Chondrocyte (in vitro differentiated cells): Measurements from ENCODE around the gene PSMD10. TPM values are rescaled to one million over a fixed set of nuclear protein-coding genes. Genes with fewer than 3 reads are reported as not detected.

Source experiments
- DNase-seq: peaks from one replicate; pipeline ENCODE4 v3.0.0; 2021; ENCODE audit warnings: mixed read lengths, low spot score
- H3K27ac Mint-ChIP-seq: one replicate; pipeline ENCODE4 v1.8.0; 2021; ENCODE audit warnings: mild to moderate bottlenecking, moderate library complexity, mixed read lengths; ENCODE audit not compliant: unreplicated experiment
- H3K27me3 Mint-ChIP-seq: 2 replicates; pipeline ENCODE4 v1.8.0; 2021; ENCODE audit warnings: low read depth, mixed read lengths
- H3K36me3 Mint-ChIP-seq: 2 replicates; pipeline ENCODE4 v1.8.0; 2021; ENCODE audit warnings: low read depth, mixed read lengths
- H3K4me1 Mint-ChIP-seq: 2 replicates; pipeline ENCODE4 v1.8.0; 2021; ENCODE audit warnings: low read depth, mild to moderate bottlenecking, mixed read lengths
- H3K4me3 Mint-ChIP-seq: one replicate; pipeline ENCODE4 v1.8.0; 2021; ENCODE audit warnings: mild to moderate bottlenecking, moderate library complexity, mixed read lengths; ENCODE audit not compliant: unreplicated experiment
- H3K9me3 Mint-ChIP-seq: 2 replicates; pipeline ENCODE4 v1.8.0; 2021; ENCODE audit warnings: low read depth, mixed read lengths
- total RNA-seq: library from RNA; stranded (reverse); gene quantifications from 3 replicates; pipeline ENCODE4 v1.2.1, GENCODE V29; 2021
- TF ChIP-seq, protein P1 (sequence below): fragments of 200-600 bp; sonication (generic); IDR thresholded peaks from 2 replicates; pipeline ENCODE4 v1.5.0; 2021; ENCODE audit warnings: antibody characterized with exemption, mild to moderate bottlenecking, moderate library complexity

PSMD10 gene
- total RNA-seq, 1 donor from 2014 or later = 66.1 TPM

DNA sequence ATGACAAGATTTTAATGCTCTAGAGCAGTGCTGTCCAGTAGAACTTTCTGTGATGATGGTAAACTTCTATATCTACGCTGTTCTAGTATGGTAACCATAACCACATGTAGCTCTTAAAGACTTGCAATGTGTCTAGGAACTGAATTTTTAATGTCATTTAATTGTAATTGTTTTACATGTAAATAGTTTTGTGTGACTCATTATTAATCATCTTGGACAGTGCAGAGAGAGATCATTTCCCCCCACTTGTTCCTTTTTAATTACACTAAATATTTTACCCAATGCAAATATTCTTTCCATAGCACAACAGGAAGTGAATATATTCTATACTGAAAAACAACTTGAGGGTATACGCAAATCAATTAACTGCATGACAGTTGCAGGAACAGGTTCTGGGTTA lies 6.0 kb upstream of the PSMD10 start:
- peaks cover 8% of the 10 kb centered on the region for H3K9me3 Mint-ChIP-seq
- H3K27me3 Mint-ChIP-seq = no peaks in the 10 kb centered on the region

DNA sequence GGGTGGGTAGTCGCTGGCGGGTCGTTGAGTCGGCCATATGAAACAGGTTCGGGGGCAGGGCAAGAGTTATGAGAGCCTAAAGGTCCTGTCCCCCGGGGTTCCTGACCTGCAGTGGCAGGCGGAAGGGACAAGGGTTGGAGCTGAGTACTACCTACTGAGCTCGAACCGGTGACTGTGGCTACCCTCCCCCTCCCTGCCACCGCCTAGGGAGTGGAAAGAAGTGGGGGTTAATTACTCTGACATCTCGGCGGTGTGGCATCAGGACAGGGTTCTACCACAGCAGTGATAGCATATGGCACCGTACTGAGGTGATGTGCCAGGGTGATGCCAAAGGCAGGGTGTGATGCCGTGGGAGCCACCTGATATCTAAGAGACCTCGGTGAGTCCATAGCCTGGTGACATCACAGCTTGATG lies 543 bp upstream of the PSMD10 start:
- TF ChIP-seq, protein P1, sequence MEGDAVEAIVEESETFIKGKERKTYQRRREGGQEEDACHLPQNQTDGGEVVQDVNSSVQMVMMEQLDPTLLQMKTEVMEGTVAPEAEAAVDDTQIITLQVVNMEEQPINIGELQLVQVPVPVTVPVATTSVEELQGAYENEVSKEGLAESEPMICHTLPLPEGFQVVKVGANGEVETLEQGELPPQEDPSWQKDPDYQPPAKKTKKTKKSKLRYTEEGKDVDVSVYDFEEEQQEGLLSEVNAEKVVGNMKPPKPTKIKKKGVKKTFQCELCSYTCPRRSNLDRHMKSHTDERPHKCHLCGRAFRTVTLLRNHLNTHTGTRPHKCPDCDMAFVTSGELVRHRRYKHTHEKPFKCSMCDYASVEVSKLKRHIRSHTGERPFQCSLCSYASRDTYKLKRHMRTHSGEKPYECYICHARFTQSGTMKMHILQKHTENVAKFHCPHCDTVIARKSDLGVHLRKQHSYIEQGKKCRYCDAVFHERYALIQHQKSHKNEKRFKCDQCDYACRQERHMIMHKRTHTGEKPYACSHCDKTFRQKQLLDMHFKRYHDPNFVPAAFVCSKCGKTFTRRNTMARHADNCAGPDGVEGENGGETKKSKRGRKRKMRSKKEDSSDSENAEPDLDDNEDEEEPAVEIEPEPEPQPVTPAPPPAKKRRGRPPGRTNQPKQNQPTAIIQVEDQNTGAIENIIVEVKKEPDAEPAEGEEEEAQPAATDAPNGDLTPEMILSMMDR = no peak
- Mint-ChIP-seq H3K4me3 (no peak overlapping the region), H3K27me3 (no peaks in the 10 kb centered on the region), H3K27ac (no peak overlapping the region), H3K4me1 (peaks cover 7% of the 10 kb centered on the region), H3K9me3 (no peaks in the 10 kb centered on the region), H3K36me3 (peaks cover 4% of the 10 kb centered on the region)
- DNase-seq = no peak

More for the DNA sequence above, 6.0 kb upstream of the PSMD10 start:
- H3K4me1 Mint-ChIP-seq = no peaks in the 10 kb centered on the region
- no peak for DNase-seq
- H3K36me3 Mint-ChIP-seq = peaks cover 3% of the 10 kb centered on the region
- no peak overlapping the region for H3K27ac Mint-ChIP-seq
- TF ChIP-seq, protein P1 = no peak
- no peak overlapping the region for H3K4me3 Mint-ChIP-seq

DNA sequence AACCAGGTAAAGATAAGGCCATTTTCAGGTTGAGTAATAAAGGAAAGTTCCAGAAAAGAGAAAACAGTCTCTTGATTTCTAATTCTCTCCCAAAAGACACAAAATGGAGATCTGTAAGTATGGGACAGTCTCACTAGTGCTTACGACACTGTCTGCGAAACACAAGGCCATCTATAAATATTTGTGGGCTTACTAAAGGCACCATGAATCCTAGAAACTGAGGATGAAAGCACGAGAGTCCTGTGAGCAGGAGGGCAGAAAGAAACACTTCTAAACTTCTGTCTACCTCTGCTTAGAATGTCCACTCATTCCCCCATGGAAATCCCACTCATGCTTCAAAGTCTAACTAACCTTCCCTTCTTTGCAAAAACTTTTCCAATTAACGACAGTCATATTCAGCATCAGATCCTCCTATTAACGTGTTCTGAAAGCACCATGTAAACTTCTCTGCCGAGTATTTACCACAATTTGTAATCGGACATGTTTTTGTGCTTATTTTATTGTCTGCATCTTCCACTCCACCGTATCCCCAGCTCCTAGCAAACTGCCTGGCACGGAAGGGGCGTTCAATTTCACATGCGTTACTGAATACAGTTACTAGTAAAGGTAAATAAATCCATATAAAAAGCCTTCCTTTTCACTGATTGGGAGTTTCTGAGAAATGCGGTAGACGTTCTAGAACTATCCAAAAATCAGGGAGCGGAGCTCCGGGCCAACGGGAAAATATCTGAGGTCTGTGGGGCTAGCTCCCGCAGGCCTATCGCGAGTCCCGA lies 665 bp downstream of the PSMD10 start:
- H3K36me3 Mint-ChIP-seq = peaks cover 7% of the 10 kb centered on the region
- peaks cover 7% of the 10 kb centered on the region for H3K4me1 Mint-ChIP-seq
- no peak for DNase-seq
- H3K27me3 Mint-ChIP-seq = no peaks in the 10 kb centered on the region
- TF ChIP-seq, protein P1 = no peak
- H3K9me3 Mint-ChIP-seq = no peaks in the 10 kb centered on the region
- no peak overlapping the region for H3K4me3 Mint-ChIP-seq
- H3K27ac Mint-ChIP-seq = no peak overlapping the region

DNA sequence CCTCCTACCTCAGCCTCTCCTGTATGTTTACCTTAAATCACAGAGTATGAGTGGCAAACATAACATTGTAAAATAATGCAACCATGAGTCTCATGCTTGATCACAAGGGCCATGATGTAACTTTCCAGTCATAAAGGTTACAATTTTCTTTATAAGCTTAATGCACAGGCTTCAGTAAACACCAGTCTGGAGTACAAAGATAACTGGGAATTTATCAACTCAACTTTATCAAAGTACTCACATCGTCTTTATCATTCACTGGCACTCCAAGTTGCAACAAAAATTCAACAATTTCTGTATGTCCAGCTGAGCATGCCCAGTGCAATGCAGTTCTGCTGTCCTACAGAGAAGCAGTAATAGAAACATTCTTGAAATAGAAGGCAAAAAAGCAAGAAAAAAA lies 2.8 kb downstream of the PSMD10 start:
- Mint-ChIP-seq H3K4me1 (peaks cover 7% of the 10 kb centered on the region), H3K36me3 (peaks cover 16% of the 10 kb centered on the region), H3K27ac (no peak overlapping the region), H3K27me3 (no peaks in the 10 kb centered on the region), H3K9me3 (no peaks in the 10 kb centered on the region), H3K4me3 (no peak overlapping the region)
- DNase-seq = no peak
- TF ChIP-seq, protein P1 = no peak

DNA sequence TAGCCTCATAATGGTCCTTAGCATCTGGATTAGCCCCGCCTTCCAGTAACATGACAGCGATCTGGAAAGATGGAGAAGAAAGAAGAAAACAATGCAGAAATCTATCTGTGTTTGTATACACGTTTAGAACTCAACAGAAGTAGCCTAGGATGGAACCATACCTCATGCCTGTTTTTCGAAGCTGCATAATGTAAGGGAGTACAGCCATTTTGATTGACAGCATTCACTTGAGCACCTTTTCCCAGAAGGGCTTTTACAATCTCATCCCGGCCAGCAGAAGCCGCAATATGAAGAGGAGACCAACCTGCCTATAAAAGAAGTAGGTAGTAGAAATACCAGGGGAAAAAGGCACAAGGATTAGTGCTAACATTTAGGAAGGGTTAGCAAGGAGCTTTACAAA lies 3.5 kb downstream of the PSMD10 start:
- Mint-ChIP-seq H3K9me3 (no peaks in the 10 kb centered on the region), H3K27me3 (no peaks in the 10 kb centered on the region), H3K4me3 (no peak overlapping the region), H3K4me1 (peaks cover 7% of the 10 kb centered on the region), H3K36me3 (peaks cover 17% of the 10 kb centered on the region), H3K27ac (no peak overlapping the region)
- TF ChIP-seq, protein P1 = no peak
- no peak for DNase-seq
